ENCODE data around the gene BSPRY.

BSPRY gene

DNA sequence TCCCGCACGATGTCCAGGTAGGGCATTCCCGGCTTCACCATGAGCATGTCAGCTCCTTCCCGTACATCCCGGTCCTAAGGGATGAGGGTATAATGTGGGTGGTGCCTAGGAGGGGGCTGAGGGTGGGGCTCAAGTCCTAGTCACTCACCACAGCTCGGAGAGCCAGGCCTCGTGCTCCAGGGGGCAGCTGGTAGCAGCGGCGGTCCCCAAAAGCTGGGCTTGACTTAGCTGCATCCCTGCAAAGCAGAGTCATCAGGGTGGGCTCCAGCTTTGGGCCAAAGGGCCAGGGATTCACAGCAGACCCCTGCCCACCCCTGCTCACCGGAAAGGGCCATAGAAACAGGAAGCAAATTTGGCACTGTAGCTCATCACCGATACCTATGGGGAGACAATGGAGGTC, 40.1 kb downstream of the BSPRY start:
- no peak overlapping the region for H3K9ac ChIP-seq (ENCODE audit: low read depth, low read length, poor library complexity, severe bottlenecking)
- H3K79me2 ChIP-seq (ENCODE audit: insufficient read depth, low read length) = no peaks in the 10 kb centered on the region
- H3K27me3 ChIP-seq (ENCODE audit: insufficient read depth, low read length, poor library complexity, severe bottlenecking) = no peaks in the 10 kb centered on the region
- H3K9me2 ChIP-seq (replicated peaks; ENCODE audit: low read depth, low read length) = no peaks in the 10 kb centered on the region
- no peak overlapping the region for H3K4me2 ChIP-seq (ENCODE audit: low read depth, low read length, poor library complexity, severe bottlenecking)
- no peaks in the 10 kb centered on the region for H3K4me1 ChIP-seq (ENCODE audit: insufficient read depth, low read length, poor library complexity, severe bottlenecking)
- H3F3A ChIP-seq (ENCODE audit: low read depth) = no peaks in the 10 kb centered on the region
- H3K36me3 ChIP-seq (ENCODE audit: insufficient read depth, low read length) = peaks cover 28% of the 10 kb centered on the region; the same call in 1 of the 2 replicates
- H3K9me3 ChIP-seq (ENCODE audit: insufficient read depth, low read depth, low read length) = no peaks in the 10 kb centered on the region
- no peaks in the 10 kb centered on the region for H4K20me1 ChIP-seq (ENCODE audit: insufficient read depth, low read length, poor library complexity, severe bottlenecking)
- H3K4me3 ChIP-seq (ENCODE audit: low read length, poor library complexity, severe bottlenecking) = no peak overlapping the region
- H2AFZ ChIP-seq (ENCODE audit: low read length) = no peak overlapping the region
- no peak for TF ChIP-seq EZH2phosphoT487 (IDR thresholded peaks at IDR 0.05; ENCODE audit: borderline replicate concordance)
- TF ChIP-seq, protein P1, sequence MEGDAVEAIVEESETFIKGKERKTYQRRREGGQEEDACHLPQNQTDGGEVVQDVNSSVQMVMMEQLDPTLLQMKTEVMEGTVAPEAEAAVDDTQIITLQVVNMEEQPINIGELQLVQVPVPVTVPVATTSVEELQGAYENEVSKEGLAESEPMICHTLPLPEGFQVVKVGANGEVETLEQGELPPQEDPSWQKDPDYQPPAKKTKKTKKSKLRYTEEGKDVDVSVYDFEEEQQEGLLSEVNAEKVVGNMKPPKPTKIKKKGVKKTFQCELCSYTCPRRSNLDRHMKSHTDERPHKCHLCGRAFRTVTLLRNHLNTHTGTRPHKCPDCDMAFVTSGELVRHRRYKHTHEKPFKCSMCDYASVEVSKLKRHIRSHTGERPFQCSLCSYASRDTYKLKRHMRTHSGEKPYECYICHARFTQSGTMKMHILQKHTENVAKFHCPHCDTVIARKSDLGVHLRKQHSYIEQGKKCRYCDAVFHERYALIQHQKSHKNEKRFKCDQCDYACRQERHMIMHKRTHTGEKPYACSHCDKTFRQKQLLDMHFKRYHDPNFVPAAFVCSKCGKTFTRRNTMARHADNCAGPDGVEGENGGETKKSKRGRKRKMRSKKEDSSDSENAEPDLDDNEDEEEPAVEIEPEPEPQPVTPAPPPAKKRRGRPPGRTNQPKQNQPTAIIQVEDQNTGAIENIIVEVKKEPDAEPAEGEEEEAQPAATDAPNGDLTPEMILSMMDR (conservative IDR thresholded peaks at IDR 0.05; ENCODE audit: low read length) = no peak

DNA sequence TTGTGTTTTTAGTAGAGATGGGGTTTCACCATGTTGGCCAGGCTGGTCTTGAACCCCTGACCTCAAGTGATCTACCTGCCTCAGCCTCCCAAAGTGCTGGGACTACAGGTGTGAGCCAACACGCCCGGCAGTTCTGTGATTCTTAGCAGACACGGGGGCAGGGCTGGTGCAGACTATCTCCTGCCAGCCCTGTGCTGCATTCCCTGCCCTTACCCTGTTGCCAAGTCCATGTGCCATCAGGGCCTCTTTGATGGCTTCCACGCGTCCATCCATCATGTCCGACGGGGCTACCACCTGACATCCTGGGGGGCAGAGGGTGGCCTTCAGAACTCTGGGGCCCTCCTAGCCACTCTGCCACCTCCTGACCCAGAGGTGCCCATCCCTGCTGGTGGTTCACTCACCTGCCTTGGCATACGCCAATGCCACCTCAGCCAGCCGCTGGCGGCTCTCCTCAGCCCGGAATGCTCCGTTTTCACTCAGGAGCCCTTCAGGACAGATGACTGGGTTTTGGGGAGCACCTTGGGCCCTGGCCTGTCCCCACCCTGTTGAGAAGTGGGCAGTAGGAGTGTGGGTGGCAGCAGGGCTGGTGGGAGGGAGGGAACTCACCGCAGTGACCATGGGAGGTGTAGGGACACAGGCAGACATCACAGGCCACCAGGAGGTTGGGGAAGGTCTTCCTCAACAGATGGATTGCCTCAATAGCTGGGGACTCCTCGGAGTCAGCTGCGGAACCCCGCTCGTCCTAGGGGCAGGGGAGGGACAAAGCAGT, 41.0 kb downstream of the BSPRY start:
- Histone ChIP-seq H3K27me3 (ENCODE audit: insufficient read depth, low read length, poor library complexity, severe bottlenecking) (no peaks in the 10 kb centered on the region), H3K9ac (ENCODE audit: low read depth, low read length, poor library complexity, severe bottlenecking) (no peak overlapping the region), H3K4me2 (ENCODE audit: low read depth, low read length, poor library complexity, severe bottlenecking) (no peak overlapping the region), H3K9me3 (ENCODE audit: insufficient read depth, low read depth, low read length) (no peaks in the 10 kb centered on the region), H4K20me1 (ENCODE audit: insufficient read depth, low read length, poor library complexity, severe bottlenecking) (no peaks in the 10 kb centered on the region), H3K36me3 (ENCODE audit: insufficient read depth, low read length) (peaks cover 28% of the 10 kb centered on the region; the same call in 1 of the 2 replicates), H3K4me3 (ENCODE audit: low read length, poor library complexity, severe bottlenecking) (no peak overlapping the region), H2AFZ (ENCODE audit: low read length) (no peak overlapping the region), H3K9me2 (replicated peaks; ENCODE audit: low read depth, low read length) (no peaks in the 10 kb centered on the region), H3K4me1 (ENCODE audit: insufficient read depth, low read length, poor library complexity, severe bottlenecking) (no peaks in the 10 kb centered on the region), H3K79me2 (ENCODE audit: insufficient read depth, low read length) (no peaks in the 10 kb centered on the region), H3F3A (ENCODE audit: low read depth) (no peaks in the 10 kb centered on the region)
- TF ChIP-seq EZH2phosphoT487 (IDR thresholded peaks at IDR 0.05; ENCODE audit: borderline replicate concordance) = no peak
- TF ChIP-seq, protein P1 (conservative IDR thresholded peaks at IDR 0.05; ENCODE audit: low read length) = no peak

DNA sequence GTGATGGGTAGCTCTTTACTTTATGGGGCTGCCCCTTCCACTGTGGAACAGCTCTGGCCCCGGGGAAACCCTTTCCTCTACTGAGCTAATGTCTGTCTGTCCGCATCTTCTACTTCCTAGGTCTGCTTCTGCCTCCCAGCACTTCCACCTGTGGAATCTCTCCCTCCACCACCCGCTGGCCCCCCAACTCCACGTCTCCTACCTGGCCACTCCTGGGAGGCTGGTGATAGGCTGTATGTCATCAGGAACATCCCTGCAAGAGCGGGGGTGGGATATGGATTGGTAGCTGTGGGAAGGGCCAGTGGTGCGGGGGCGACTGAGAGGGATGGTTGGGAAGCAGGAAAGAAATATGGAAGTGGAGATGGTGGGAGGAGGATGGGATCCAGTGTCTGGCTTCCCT, 42.6 kb downstream of the BSPRY start:
- Histone ChIP-seq H3K9me2 (replicated peaks; ENCODE audit: low read depth, low read length) (no peaks in the 10 kb centered on the region), H3K9ac (ENCODE audit: low read depth, low read length, poor library complexity, severe bottlenecking) (no peak overlapping the region), H4K20me1 (ENCODE audit: insufficient read depth, low read length, poor library complexity, severe bottlenecking) (no peaks in the 10 kb centered on the region), H3K9me3 (ENCODE audit: insufficient read depth, low read depth, low read length) (no peaks in the 10 kb centered on the region), H3K27me3 (ENCODE audit: insufficient read depth, low read length, poor library complexity, severe bottlenecking) (no peaks in the 10 kb centered on the region), H3K4me2 (ENCODE audit: low read depth, low read length, poor library complexity, severe bottlenecking) (no peak overlapping the region), H2AFZ (ENCODE audit: low read length) (no peak overlapping the region), H3F3A (ENCODE audit: low read depth) (no peaks in the 10 kb centered on the region), H3K4me3 (ENCODE audit: low read length, poor library complexity, severe bottlenecking) (no peak overlapping the region), H3K4me1 (ENCODE audit: insufficient read depth, low read length, poor library complexity, severe bottlenecking) (no peaks in the 10 kb centered on the region), H3K79me2 (ENCODE audit: insufficient read depth, low read length) (no peaks in the 10 kb centered on the region), H3K36me3 (ENCODE audit: insufficient read depth, low read length) (peaks cover 28% of the 10 kb centered on the region; the same call in 1 of the 2 replicates)
- TF ChIP-seq, protein P1 (conservative IDR thresholded peaks at IDR 0.05; ENCODE audit: low read length) = no peak
- no peak for TF ChIP-seq EZH2phosphoT487 (IDR thresholded peaks at IDR 0.05; ENCODE audit: borderline replicate concordance)

Measured in Loucy (cell line).